GM13976 (cell line): ENCODE results near the gene BLNK.

Experiments
- DNase-seq: peaks from one replicate; pipeline ENCODE4 v3.0.0; 2012; ENCODE audit warnings: low spot score
- in situ Hi-C: fragments of 300-500 bp; cut with MboI; formaldehyde crosslinking; loops from one replicate; pipeline ENCODE4 v1.12.0; 2022; ENCODE audit warnings: low sequenced_read_pairs, mixed read lengths, inconsistent platforms; ENCODE audit not compliant: unreplicated experiment
- TF ChIP-seq, protein P1 (sequence below): IDR thresholded peaks from 2 replicates; pipeline ENCODE4 v1.5.1; 2012; ENCODE audit warnings: borderline replicate concordance, mild to moderate bottlenecking; ENCODE audit not compliant: insufficient read depth; ENCODE audit errors: extremely low read depth, missing control alignments, control extremely low read depth

The BLNK gene

DNA sequence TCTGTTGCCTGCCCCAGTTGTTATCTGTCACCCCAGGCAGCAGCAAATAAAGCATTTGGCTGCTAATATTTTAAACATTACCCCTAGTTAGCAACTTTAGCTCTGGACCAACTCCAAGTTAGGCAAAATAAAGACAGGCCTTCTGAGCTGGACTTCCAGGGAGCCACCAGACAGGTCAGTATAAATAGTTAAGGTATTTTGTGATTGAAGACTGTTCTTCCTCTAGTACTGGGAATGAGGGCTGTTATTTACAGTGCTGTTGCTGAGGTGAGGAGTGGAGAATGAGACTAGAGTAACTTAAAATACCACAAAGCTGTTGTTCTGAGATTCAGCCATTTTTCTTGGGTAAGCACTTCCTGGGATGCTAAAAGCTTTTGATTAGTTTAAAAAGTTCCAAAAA is 101.1 kb downstream of the BLNK start:
- TF ChIP-seq, protein P1, sequence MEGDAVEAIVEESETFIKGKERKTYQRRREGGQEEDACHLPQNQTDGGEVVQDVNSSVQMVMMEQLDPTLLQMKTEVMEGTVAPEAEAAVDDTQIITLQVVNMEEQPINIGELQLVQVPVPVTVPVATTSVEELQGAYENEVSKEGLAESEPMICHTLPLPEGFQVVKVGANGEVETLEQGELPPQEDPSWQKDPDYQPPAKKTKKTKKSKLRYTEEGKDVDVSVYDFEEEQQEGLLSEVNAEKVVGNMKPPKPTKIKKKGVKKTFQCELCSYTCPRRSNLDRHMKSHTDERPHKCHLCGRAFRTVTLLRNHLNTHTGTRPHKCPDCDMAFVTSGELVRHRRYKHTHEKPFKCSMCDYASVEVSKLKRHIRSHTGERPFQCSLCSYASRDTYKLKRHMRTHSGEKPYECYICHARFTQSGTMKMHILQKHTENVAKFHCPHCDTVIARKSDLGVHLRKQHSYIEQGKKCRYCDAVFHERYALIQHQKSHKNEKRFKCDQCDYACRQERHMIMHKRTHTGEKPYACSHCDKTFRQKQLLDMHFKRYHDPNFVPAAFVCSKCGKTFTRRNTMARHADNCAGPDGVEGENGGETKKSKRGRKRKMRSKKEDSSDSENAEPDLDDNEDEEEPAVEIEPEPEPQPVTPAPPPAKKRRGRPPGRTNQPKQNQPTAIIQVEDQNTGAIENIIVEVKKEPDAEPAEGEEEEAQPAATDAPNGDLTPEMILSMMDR, result no peak
- in situ Hi-C loops, result no loop called here
- DNase-seq, result no peak

DNA sequence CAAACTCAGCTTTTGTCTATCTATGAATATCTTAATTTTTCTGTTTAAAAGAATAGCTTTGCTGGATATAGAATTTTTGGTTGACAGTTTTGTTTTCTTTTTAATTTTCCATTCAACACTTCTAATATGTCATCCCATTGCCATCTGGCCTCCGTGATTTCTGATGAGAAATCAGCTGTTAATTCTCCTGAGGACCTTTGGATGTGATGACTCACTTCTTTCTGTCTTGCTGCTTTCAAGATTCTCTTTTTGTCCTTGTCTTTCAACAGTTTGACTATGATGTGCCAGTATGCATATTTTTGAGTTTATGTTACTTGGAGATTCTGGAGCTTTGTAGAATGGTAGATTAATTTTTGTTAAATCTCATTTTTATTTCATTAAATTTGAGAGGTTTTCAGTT is 102.8 kb downstream of the BLNK start:
- DNase-seq, result no peak
- in situ Hi-C loops, result no loop called here
- TF ChIP-seq, protein P1, result no peak

DNA sequence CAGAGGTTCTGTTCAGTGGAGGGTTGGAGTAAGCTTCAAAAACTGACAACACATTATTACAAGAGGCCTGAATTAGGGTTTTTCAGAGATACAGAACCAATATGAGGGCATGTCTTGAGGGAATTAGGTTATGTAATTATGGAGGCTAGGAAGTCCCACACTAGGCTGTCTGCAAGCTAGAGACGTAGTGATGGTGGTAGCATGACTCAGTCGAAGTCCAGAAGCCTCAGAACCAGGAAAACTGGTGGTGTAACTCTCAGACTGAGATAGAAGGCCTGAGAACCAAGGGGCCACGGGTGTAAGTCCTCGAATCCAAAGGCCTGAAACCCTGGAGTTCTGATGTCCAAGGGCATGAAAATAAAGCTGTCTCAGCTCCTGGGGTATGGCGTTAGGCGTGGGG is 105.6 kb downstream of the BLNK start:
- TF ChIP-seq, protein P1, result no peak
- in situ Hi-C loops, result no loop called here

DNA sequence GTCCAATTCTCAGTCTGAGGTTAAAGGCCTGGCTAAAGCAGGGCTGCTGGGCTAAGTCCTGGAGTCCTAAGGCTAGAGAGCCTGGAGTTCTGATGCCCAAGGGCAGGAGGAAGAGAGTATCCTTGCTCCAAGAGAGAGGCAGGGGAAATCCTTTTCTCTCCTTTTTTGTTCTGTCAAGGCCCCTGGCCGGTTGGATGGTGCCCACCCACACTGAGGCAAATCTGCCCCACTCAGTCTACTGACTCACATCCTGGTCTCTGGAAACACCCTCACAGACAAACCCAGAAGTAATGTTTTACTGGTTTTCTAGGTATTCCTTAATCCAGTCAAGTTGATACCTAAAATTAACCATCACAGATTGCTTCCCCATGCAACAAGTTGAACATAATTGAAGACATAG is 118.3 kb downstream of the BLNK start:
- TF ChIP-seq, protein P1, result no peak
- in situ Hi-C loops, result no loop called here
- no peak for DNase-seq

More for the DNA sequence above, 105.6 kb downstream of the BLNK start:
- DNase-seq, result no peak

DNA sequence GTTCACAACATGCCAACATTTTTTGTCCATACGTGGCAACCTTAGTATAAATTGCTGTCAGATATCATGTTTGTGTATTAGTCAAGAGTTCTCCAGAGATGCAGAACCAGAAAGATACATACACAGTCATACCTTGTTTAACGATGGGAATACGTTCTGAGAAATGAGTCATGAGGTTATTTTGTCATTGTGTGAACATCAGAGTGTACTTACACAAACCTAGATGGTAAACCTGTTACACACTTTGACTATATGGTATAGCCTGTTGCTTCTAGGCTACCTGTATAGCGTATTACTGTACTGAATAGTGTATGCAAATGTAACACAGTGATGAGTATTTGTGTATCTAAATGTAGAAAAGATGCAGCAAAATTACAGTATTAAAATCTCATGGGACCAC is 118.9 kb downstream of the BLNK start:
- no peak for DNase-seq
- TF ChIP-seq, protein P1, result no peak
- in situ Hi-C loops, result no loop called here
